Uterus (tissue), 4 donors: Measurements from ENCODE around the gene MIGA1. TPM values are rescaled to one million over a fixed set of nuclear protein-coding genes. Genes with fewer than 3 reads are reported as not detected.
"Not testable (repeated sequence)": the region's sequence is repeated elsewhere in the genome, so short reads cannot be mapped to it uniquely, and the experiment has no call there.

ENCODE experiments used
- DNase-seq, 2 donors: peaks; one replicate each; pipeline ENCODE4 v3.0.0-alpha.2; 2019 to 2020
- H3K27ac ChIP-seq, 2 donors: fragments of 200-600 bp; sonication (generic); 1 replicate in 1 of 2; 2 replicates in 1 of 2; pipeline ENCODE4 v1.5.1; 2016 to 2018
- H3K27me3 ChIP-seq, 2 donors: fragments of 200-600 bp; sonication (generic); one replicate each; pipeline ENCODE4 v1.5.1; 2018 to 2019; ENCODE audit warnings: control low read depth in 1 of 2
- H3K36me3 ChIP-seq, 2 donors: fragments of 200-600 bp; sonication (generic); one replicate each; pipeline ENCODE4 v1.5.1; 2019; ENCODE audit warnings: control low read depth in 1 of 2
- H3K4me1 ChIP-seq, 2 donors: fragments of 200-600 bp; sonication (generic); one replicate each; pipeline ENCODE4 v1.5.1; 2018 to 2019; ENCODE audit warnings: control low read depth in 1 of 2
- H3K4me3 ChIP-seq, 2 donors: fragments of 200-600 bp; sonication (generic); 1 replicate in 1 of 2; 2 replicates in 1 of 2; pipeline ENCODE4 v1.5.1; 2018 to 2019; ENCODE audit warnings: mild to moderate bottlenecking in 1 of 2
- H3K9me3 ChIP-seq, 2 donors: fragments of 200-600 bp; sonication (generic); one replicate each; pipeline ENCODE4 v1.5.1; 2019; ENCODE audit warnings: control low read depth in 1 of 2
- CTCF ChIP-seq, 4 experiments: fragments of 200-600 bp in 2 of 4; fragments of 450-650 bp in 2 of 4; sonication (generic) in 2 of 4; IDR thresholded peaks; one replicate each; pipeline ENCODE4 v1.5.1; 2016 to 2019; ENCODE audit warnings: antibody characterized with exemption in 4 of 4, mild to moderate bottlenecking in 2 of 4, moderate library complexity in 1 of 4
- POLR2A ChIP-seq, 2 donors: fragments of 450-650 bp; IDR thresholded peaks; one replicate each; pipeline ENCODE4 v1.6.1; 2016; ENCODE audit warnings: antibody characterized with exemption in 2 of 2, mild to moderate bottlenecking in 1 of 2, moderate library complexity in 1 of 2
- intact Hi-C: fragments of 100-400 bp; cut with DNase I; formaldehyde crosslinking; loops from one replicate; pipeline ENCODE4 v1.15.1; 2023; ENCODE audit warnings: low total_unique reads
- total RNA-seq, 4 donors: library from RNA; depleted of rRNA in 3 of 4; stranded (reverse); fragments of >200 nt in 3 of 4; gene quantifications; one replicate each; pipeline versions ENCODE4 v1.1.0 to v1.2.4, GENCODE V29; 2014 to 2023
- donor health status: DM: yes; HTN: yes; CAD: no.

Gene MIGA1
- total RNA-seq, 4 donors from 2014 or later = 3.8 to 36.6 (median 22.9) TPM

- no peaks in the 10 kb centered on the region for H3K36me3 ChIP-seq
- no peak overlapping the region for H3K4me3 ChIP-seq
- no peak for TF ChIP-seq CTCF (IDR thresholded peaks at IDR 0.05)
- no peak for TF ChIP-seq POLR2A (IDR thresholded peaks at IDR 0.05)
- no peak overlapping the region for H3K27ac ChIP-seq
- H3K27me3 ChIP-seq = no peaks in the 10 kb centered on the region
- H3K4me1 ChIP-seq = no peaks in the 10 kb centered on the region
- no peak for DNase-seq
- H3K9me3 ChIP-seq = no peaks in the 10 kb centered on the region
- intact Hi-C loops = no loop called here
Measured at GRCh38 chr1:77820121-77820520, 40.7 kb downstream of the MIGA1 start.

GRCh38 chr1:77824079-77824478 is 44.6 kb downstream of the MIGA1 start:
- H3K4me1 ChIP-seq = no peaks in the 10 kb centered on the region
- no peak for TF ChIP-seq CTCF (IDR thresholded peaks at IDR 0.05)
- no peak for TF ChIP-seq POLR2A (IDR thresholded peaks at IDR 0.05)
- intact Hi-C loops = no loop called here
- H3K27me3 ChIP-seq = no peaks in the 10 kb centered on the region
- no peaks in the 10 kb centered on the region for H3K36me3 ChIP-seq
- H3K4me3 ChIP-seq = no peak overlapping the region
- H3K9me3 ChIP-seq = no peaks in the 10 kb centered on the region
- peak overlapping the region; percentile 35 to 36 for H3K27ac ChIP-seq
- DNase-seq = no peak

GRCh38 chr1:77824694-77825093 is 45.2 kb downstream of the MIGA1 start:
- Histone ChIP-seq H3K36me3 (no peaks in the 10 kb centered on the region), H3K4me1 (no peaks in the 10 kb centered on the region), H3K4me3 (no peak overlapping the region), H3K27ac (peak overlapping the region; percentile 7 to 38), H3K9me3 (no peaks in the 10 kb centered on the region), H3K27me3 (no peaks in the 10 kb centered on the region)
- no peak for DNase-seq
- intact Hi-C loops = no loop called here
- TF ChIP-seq POLR2A (IDR thresholded peaks at IDR 0.05) (no peak), CTCF (IDR thresholded peaks at IDR 0.05) (no peak)

GRCh38 chr1:77825131-77825709 is 45.8 kb downstream of the MIGA1 start:
- no peaks in the 10 kb centered on the region for H3K36me3 ChIP-seq
- intact Hi-C loops = no loop called here
- TF ChIP-seq CTCF (IDR thresholded peaks at IDR 0.05) (peak in 3 of 4 experiments; percentile 27 to 50 (median 36)), POLR2A (IDR thresholded peaks at IDR 0.05) (no peak)
- no peaks in the 10 kb centered on the region for H3K27me3 ChIP-seq
- peak in 1 of 2 donors; percentile 28 for DNase-seq
- no peak overlapping the region for H3K4me3 ChIP-seq
- H3K27ac ChIP-seq = peak overlapping the region; percentile 7 to 38
- H3K4me1 ChIP-seq = no peaks in the 10 kb centered on the region
- H3K9me3 ChIP-seq = no peaks in the 10 kb centered on the region

- H3K9me3 ChIP-seq, H3K36me3 ChIP-seq, DNase-seq, intact Hi-C loops, H3K27ac ChIP-seq, H3K4me1 ChIP-seq, H3K4me3 ChIP-seq, H3K27me3 ChIP-seq: not testable (repeated sequence)
Measured at GRCh38 chr1:77826851-77827250, 47.4 kb downstream of the MIGA1 start.

- DNase-seq = no peak
- TF ChIP-seq POLR2A (IDR thresholded peaks at IDR 0.05) (no peak), CTCF (IDR thresholded peaks at IDR 0.05) (no peak)
Measured at GRCh38 chr1:77828098-77828497, 48.6 kb downstream of the MIGA1 start.

More at GRCh38 chr1:77828098-77828497, 48.6 kb downstream of the MIGA1 start:
- no peaks in the 10 kb centered on the region for H3K27me3 ChIP-seq
- no peaks in the 10 kb centered on the region for H3K9me3 ChIP-seq
- peaks cover 0 to 11% of the 10 kb centered on the region in 2 donors for H3K4me1 ChIP-seq
- no peak overlapping the region for H3K27ac ChIP-seq
- H3K36me3 ChIP-seq = no peaks in the 10 kb centered on the region
- H3K4me3 ChIP-seq = no peak overlapping the region
- intact Hi-C loops = no loop called here
